Erythroblast (primary cell): ENCODE results near the gene TXNDC8.

Source experiments
- GATA1 ChIP-seq: IDR thresholded peaks from 2 replicates; pipeline ENCODE4 v1.6.1; 2011; ENCODE audit warnings: low read depth, mild to moderate bottlenecking, control low read depth, low read length, moderate library complexity
- POLR2A ChIP-seq: IDR thresholded peaks from 2 replicates; pipeline ENCODE4 v1.6.1; 2011; ENCODE audit warnings: mild to moderate bottlenecking, low read length

GRCh38 chr9:110370315-110370714 lies 32.7 kb upstream of the TXNDC8 start:
- TF ChIP-seq POLR2A (no peak), GATA1 (no peak)
